ENCODE results near the gene VWA8. TPM values are rescaled to one million over a fixed set of nuclear protein-coding genes. Genes with fewer than 3 reads are reported as not detected.

The VWA8 gene
- total RNA-seq, 1 donor from 2014 or later, result 15.8 TPM

GRCh38 chr13:41942462-41943094, 18.3 kb downstream of the VWA8 start:
- DNase-seq (ENCODE audit: extremely low spot score, unreplicated experiment), result no peak
- H3K27ac Mint-ChIP-seq (ENCODE audit: unreplicated experiment), result no peak overlapping the region
- peaks cover 25% of the 10 kb centered on the region for H3K9me3 Mint-ChIP-seq (ENCODE audit: unreplicated experiment)
- peaks cover 26% of the 10 kb centered on the region for H3K36me3 Mint-ChIP-seq (ENCODE audit: unreplicated experiment)
- H3K4me3 Mint-ChIP-seq (ENCODE audit: unreplicated experiment), result no peak overlapping the region
- H3K4me1 Mint-ChIP-seq (ENCODE audit: unreplicated experiment), result peaks cover 19% of the 10 kb centered on the region
- H3K27me3 Mint-ChIP-seq (ENCODE audit: unreplicated experiment), result no peaks in the 10 kb centered on the region
- peak; percentile 48 for TF ChIP-seq CTCF (IDR thresholded peaks at IDR 0.05)

GRCh38 chr13:41941174-41941573, 19.7 kb downstream of the VWA8 start:
- H3K4me1 Mint-ChIP-seq (ENCODE audit: unreplicated experiment), result peaks cover 19% of the 10 kb centered on the region
- H3K27me3 Mint-ChIP-seq (ENCODE audit: unreplicated experiment), result no peaks in the 10 kb centered on the region
- no peak overlapping the region for H3K4me3 Mint-ChIP-seq (ENCODE audit: unreplicated experiment)
- H3K27ac Mint-ChIP-seq (ENCODE audit: unreplicated experiment), result no peak overlapping the region
- H3K36me3 Mint-ChIP-seq (ENCODE audit: unreplicated experiment), result peaks cover 18% of the 10 kb centered on the region
- H3K9me3 Mint-ChIP-seq (ENCODE audit: unreplicated experiment), result peaks cover 13% of the 10 kb centered on the region
- no peak for DNase-seq (ENCODE audit: extremely low spot score, unreplicated experiment)
- TF ChIP-seq CTCF (IDR thresholded peaks at IDR 0.05), result no peak

GRCh38 chr13:41939398-41939797, 21.5 kb downstream of the VWA8 start:
- H3K27ac Mint-ChIP-seq (ENCODE audit: unreplicated experiment), result no peak overlapping the region
- no peak overlapping the region for H3K4me3 Mint-ChIP-seq (ENCODE audit: unreplicated experiment)
- H3K27me3 Mint-ChIP-seq (ENCODE audit: unreplicated experiment), result no peaks in the 10 kb centered on the region
- no peak for DNase-seq (ENCODE audit: extremely low spot score, unreplicated experiment)
- peaks cover 12% of the 10 kb centered on the region for H3K4me1 Mint-ChIP-seq (ENCODE audit: unreplicated experiment)
- H3K36me3 Mint-ChIP-seq (ENCODE audit: unreplicated experiment), result peaks cover 3% of the 10 kb centered on the region
- peaks cover 2% of the 10 kb centered on the region for H3K9me3 Mint-ChIP-seq (ENCODE audit: unreplicated experiment)
- TF ChIP-seq CTCF (IDR thresholded peaks at IDR 0.05), result no peak

GRCh38 chr13:41938918-41939317, 22.0 kb downstream of the VWA8 start:
- no peak overlapping the region for H3K27ac Mint-ChIP-seq (ENCODE audit: unreplicated experiment)

GRCh38 chr13:41937388-41937787, 23.5 kb downstream of the VWA8 start:
- DNase-seq (ENCODE audit: extremely low spot score, unreplicated experiment), result no peak
- H3K27ac Mint-ChIP-seq (ENCODE audit: unreplicated experiment), result no peak overlapping the region
- H3K27me3 Mint-ChIP-seq (ENCODE audit: unreplicated experiment), result no peaks in the 10 kb centered on the region
- no peak for TF ChIP-seq CTCF (IDR thresholded peaks at IDR 0.05)
- peaks cover 16% of the 10 kb centered on the region for H3K9me3 Mint-ChIP-seq (ENCODE audit: unreplicated experiment)
- H3K4me1 Mint-ChIP-seq (ENCODE audit: unreplicated experiment), result peaks cover 9% of the 10 kb centered on the region
- H3K4me3 Mint-ChIP-seq (ENCODE audit: unreplicated experiment), result no peak overlapping the region
- peaks cover 10% of the 10 kb centered on the region for H3K36me3 Mint-ChIP-seq (ENCODE audit: unreplicated experiment)

More at GRCh38 chr13:41938918-41939317, 22.0 kb downstream of the VWA8 start:
- Mint-ChIP-seq H3K9me3 (ENCODE audit: unreplicated experiment) (peaks cover 7% of the 10 kb centered on the region), H3K36me3 (ENCODE audit: unreplicated experiment) (peaks cover 3% of the 10 kb centered on the region), H3K27me3 (ENCODE audit: unreplicated experiment) (no peaks in the 10 kb centered on the region), H3K4me1 (ENCODE audit: unreplicated experiment) (peaks cover 9% of the 10 kb centered on the region), H3K4me3 (ENCODE audit: unreplicated experiment) (no peak overlapping the region)
- TF ChIP-seq CTCF (IDR thresholded peaks at IDR 0.05), result no peak
- no peak for DNase-seq (ENCODE audit: extremely low spot score, unreplicated experiment)
